ENCODE data around the gene LCE3C.

LCE3C gene

DNA sequence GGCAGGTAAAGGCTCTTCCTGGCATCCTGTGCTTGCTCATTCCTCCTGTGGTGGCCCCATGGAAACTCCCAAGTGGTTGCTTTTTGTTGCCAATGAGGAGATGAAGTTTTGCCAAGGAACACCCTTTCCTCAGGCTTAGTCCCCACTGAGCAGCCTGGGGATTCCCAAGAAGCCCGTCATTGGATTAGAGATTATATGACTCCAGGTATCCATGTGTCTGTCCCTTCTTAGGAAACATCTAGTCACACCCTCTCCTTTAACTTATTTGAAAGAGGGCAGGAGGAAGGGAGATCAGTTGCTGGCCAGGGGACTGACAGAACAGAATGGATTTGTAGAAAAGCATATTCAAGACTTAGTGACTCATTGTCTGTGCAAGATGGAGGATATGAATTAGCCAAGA, 26.7 kb downstream of the LCE3C start:
- FAIRE-seq (no peak), DNase-seq (ENCODE audit: insufficient read length, low spot score) (no peak)
- TF ChIP-seq POLR2A (IDR thresholded peaks at IDR 0.05; ENCODE audit: low read depth, low read length) = no peak

GRCh38 chr1:152630596-152630995, 30.6 kb downstream of the LCE3C start:
- no peak for DNase-seq (ENCODE audit: insufficient read length, low spot score)
- no peak for TF ChIP-seq POLR2A (IDR thresholded peaks at IDR 0.05; ENCODE audit: low read depth, low read length)
- no peak for FAIRE-seq

GRCh38 chr1:152640351-152640750, 40.3 kb downstream of the LCE3C start:
- TF ChIP-seq POLR2A (IDR thresholded peaks at IDR 0.05; ENCODE audit: low read depth, low read length) = no peak
- DNase-seq (ENCODE audit: insufficient read length, low spot score) (no peak), FAIRE-seq (no peak)

- TF ChIP-seq POLR2A (IDR thresholded peaks at IDR 0.05; ENCODE audit: low read depth, low read length) = no peak
- FAIRE-seq = no peak
- DNase-seq (ENCODE audit: insufficient read length, low spot score) = no peak
These were observed 43.9 kb downstream of the LCE3C start for GRCh38 chr1:152643945-152644344.

GRCh38 chr1:152645146-152645545, 45.1 kb downstream of the LCE3C start:
- no peak for TF ChIP-seq POLR2A (IDR thresholded peaks at IDR 0.05; ENCODE audit: low read depth, low read length)
- FAIRE-seq = no peak
- DNase-seq (ENCODE audit: insufficient read length, low spot score) = no peak

- FAIRE-seq (no peak), DNase-seq (ENCODE audit: insufficient read length, low spot score) (no peak)
- no peak for TF ChIP-seq POLR2A (IDR thresholded peaks at IDR 0.05; ENCODE audit: low read depth, low read length)
These were observed 46.6 kb downstream of the LCE3C start for GRCh38 chr1:152646656-152647055.

Data from H54 (cell line).